Measurements from ENCODE around the gene ACOT7.
"Not testable (repeated sequence)": the region's sequence is repeated elsewhere in the genome, so short reads cannot be mapped to it uniquely, and the experiment has no call there.

ACOT7 gene

GRCh38 chr1:6307682-6308081, 85.9 kb downstream of the ACOT7 start:
- DNase-seq, result not testable (repeated sequence)

GRCh38 chr1:6307099-6307498, 86.5 kb downstream of the ACOT7 start:
- DNase-seq, result no peak

DNA sequence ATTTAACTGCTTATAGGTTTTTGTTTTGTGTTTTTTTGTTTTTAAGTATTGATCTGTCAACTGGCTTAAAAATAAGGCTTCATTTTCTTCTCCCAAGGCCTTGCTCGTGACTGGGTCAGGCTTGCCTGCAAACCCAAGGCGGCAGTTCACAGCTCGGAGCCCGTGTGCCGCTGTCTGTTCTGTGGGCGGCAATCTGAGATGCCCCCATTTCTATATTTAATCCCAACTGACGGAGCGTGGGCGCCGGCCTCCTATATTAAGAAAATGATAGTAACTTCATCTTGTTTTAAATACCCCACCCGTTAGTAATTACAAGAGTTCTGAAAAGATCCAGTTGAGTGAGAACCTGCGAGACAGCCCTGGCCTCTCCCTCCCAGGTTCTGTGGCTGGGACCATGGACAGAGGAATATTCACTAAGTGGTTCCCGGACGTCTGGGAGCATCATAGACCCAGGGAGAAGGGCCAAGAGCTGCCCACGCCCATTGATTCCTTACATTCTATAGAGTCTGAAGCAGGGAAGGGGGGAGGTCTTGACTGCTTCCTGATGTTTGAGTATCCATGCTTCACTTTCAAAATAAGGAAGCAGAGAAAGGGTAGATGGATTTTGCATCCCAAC, 90.1 kb downstream of the ACOT7 start:
- no peak for DNase-seq

- DNase-seq, result no peak
Observed at GRCh38 chr1:6302568-6302967, 91.0 kb downstream of the ACOT7 start.

GRCh38 chr1:6301526-6301925, 92.0 kb downstream of the ACOT7 start:
- no peak for DNase-seq

DNA sequence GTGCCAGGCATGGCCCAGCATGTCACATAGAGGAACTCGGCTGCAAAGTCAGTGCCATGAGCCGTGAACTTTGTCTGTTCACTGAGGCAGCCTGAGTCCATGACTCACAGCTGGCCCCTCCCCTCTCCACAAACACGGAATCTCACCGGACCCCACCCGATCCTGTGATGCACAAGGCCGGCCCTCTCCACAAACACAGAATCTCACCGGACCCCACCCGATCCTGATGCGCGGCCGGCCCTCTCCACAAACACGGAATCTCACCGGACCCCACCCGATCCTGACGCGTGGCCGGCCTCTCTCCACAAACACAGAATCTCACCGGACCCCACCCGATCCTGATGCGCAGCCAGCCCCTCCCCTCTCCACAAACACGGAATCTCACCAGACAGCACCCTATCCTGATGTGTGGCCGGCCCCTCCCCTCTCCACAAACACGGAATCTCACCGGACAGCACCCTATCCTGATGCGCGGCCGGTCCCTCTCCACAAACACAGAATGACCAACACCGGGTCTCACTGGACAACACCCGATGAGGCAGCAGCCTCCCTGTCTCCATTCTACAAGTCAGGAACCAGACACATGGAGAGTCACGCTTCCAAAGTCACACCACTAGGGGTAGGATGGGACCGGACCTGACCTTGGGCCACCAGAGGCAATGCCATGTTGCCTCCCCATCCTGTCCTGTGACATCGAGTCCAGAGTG, 93.1 kb downstream of the ACOT7 start:
- DNase-seq, result no peak

DNA sequence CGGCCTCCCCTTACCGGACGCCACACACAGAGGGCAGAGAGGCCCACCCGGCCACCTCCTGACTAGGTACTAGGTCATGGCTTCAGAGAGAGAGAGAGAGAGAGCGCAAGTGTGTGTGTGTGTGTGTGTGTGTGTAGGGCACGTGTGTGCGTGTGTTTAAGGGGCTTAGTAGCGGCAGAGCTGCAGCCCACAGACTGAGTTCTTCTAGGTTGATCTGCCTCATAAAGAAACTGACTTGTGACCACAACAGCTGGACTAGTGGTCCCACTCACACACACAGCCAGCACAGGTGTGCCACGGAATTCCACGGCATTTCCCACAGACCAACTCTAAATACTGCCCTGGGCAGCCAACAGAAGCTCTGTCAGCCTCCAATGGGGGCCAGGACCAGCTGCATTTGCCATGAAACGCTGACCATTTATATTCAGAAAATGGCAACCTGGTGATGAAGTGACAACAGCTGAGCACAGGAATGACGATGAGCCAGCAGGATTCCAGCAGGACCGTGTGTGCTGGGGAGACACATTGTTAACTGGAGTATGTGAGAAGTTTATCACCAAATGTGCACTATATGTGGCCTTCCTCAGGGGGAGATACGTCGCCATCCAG, 93.9 kb downstream of the ACOT7 start:
- DNase-seq, result no peak

DNA sequence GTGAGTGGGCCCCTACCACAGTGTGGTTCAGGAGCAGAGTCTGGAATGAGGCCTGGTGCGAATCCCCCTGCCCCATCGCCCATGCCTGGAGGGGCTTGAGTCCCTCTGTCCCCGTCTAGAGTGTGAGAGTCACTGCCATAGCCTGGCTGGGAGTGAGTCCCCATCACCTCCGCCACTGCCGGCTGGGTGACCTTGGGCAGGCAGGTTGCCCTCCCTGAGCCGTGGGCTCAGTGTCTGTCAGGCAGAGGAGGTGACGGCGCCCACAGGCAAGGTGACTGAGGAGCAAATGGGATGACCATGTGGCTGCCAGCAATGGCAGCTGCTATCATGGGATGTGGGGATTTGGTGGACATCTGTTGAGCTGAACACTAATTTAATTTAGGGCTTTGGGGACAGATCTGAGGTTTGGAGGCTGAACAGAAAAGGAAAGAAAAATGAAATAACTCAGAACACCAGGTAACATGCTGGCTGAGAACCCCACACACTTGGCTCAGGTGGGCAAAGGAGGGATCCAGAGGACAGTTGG, 94.6 kb downstream of the ACOT7 start:
- no peak for DNase-seq

GRCh38 chr1:6298530-6298929, 95.0 kb downstream of the ACOT7 start:
- no peak for DNase-seq

- DNase-seq, result no peak
Observed at GRCh38 chr1:6295910-6296309, 97.7 kb downstream of the ACOT7 start.

DNA sequence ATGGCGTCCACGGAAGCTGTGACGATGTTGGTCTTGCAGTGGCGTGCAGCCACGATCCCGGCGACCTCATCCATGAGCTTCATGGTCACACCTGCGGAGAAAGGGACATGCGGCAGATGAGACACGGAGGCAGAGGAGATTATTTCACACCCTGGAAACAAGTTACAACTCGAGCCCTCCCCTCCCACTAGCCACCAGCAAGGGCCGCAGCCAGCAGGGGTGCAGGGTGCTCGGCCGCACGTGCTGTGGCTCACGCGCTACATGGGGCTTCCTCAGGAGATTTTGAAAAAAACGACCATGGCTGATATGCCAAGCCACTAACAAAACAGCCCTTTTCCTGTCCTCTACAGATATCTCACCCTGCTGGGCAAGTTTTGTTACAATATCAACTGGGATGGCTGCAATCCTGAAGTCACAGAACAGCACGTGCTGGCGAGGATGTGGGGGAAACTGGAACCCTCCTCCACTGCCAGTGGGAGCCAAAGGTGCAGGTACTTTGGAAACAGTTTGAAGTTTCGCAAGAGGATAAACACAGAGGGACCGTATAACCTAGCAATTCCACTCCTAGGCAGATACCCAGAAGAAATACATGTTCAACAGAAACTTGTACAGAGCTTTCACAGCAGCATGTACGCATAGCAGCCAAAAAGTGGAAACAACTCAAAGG, 98.5 kb downstream of the ACOT7 start:
- no peak for DNase-seq

GRCh38 chr1:6294080-6294889, 99.3 kb downstream of the ACOT7 start:
- no peak for DNase-seq

GRCh38 chr1:6292102-6292501, 101.5 kb downstream of the ACOT7 start:
- DNase-seq, result no peak

DNA sequence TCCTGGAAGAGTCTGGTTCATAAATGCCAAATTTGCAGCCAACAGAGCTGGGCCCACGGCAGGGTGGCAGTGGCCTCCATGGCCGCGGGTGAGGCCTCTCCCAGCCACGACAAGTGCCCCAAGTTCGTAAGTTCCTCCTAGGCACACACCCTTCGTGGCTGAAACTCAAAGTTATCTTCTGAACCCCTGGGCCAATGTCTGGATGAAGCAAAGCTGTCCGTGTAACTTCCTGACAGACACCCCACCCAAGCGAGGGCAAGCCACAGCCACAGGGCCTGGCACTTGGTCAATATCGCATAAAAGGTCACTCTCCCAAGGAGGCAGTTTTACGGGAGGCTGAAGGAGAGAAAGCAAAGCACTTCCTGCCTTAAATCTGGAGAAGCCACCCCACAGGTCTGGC, 104.9 kb downstream of the ACOT7 start:
- no peak for DNase-seq

DNA sequence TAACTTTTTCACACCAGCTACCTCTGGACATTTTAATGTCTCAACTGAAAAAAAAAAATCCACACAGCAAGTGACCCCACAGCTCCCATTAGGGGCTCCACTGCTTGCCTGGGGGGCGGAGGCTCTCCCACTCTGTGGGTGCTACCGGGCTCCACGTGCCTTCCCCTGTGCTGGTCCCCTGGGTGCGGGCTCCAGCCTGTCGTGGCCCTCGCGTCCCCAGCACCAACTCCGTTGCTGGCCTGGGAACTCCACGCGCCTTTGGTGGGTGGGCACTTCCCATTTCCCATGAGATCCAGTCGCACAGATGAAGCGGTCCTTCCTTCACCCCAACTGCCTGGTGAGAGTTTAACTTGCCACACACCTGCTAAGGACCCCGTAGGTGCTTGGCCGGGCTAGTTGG, 105.5 kb downstream of the ACOT7 start:
- DNase-seq, result no peak

DNA sequence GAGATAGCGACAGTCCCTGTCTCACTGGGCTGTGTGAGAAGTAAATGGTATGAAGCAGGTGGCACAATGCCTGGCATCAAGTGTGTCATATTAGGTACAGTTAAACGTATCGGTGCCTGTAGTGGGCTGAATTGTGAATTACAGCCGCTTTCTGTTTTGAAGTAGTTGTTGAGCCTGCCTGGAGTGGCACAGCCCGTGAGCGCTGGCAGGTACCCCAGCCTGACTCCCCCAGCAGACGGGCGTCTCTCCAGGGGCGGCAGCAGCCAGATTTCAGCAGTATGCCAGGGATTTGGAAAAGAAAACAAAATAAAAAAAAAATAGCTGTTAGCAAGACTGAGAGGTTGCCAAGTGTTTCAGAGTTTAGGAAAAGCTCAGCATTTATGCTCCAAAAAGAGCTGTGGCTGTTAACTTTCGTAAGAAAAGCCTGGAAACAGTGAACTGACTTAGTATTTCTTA, 106.1 kb downstream of the ACOT7 start:
- DNase-seq, result no peak

DNA sequence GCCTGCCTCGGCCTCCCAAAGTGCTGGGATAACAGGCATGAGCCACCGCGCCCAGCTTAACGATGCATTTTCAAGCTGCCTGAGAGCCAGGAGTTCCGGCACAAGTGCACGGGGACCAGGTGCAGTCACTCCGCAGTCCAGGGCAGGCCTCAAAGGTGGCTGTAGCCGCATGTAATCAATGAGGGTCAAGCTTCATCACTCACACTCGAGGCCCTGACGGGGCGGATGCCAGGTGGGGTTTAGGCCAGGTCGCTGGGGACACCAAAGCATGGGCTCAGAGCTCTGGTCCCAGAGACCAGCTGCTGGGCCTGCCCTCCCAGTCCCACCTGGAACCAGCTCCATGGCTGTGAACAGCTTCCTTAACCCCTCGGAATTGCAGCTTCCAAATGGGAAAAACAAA, 106.5 kb downstream of the ACOT7 start:
- no peak for DNase-seq

DNA sequence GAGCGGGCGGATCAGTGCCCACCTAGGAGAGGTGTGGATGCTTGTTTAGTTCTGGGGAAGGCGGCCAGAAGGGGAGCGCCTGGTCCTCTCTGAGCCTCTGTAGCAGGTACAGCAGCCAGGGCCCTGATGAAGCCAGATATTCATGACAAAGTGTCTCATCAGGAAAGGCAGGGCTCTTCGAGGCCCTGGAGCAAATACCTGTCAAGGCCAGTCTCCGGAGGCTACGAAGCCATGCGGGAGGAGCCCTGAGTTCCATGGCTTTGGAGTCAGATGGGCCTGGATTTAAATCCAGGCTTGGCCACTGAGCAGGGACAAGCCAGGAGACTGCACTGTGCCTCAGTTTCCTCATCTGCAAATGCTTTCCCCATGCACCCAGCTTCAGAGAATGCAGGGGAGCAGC, 107.3 kb downstream of the ACOT7 start:
- no peak for DNase-seq

- DNase-seq, result no peak
Observed at GRCh38 chr1:6285336-6285735, 108.2 kb downstream of the ACOT7 start.

DNA sequence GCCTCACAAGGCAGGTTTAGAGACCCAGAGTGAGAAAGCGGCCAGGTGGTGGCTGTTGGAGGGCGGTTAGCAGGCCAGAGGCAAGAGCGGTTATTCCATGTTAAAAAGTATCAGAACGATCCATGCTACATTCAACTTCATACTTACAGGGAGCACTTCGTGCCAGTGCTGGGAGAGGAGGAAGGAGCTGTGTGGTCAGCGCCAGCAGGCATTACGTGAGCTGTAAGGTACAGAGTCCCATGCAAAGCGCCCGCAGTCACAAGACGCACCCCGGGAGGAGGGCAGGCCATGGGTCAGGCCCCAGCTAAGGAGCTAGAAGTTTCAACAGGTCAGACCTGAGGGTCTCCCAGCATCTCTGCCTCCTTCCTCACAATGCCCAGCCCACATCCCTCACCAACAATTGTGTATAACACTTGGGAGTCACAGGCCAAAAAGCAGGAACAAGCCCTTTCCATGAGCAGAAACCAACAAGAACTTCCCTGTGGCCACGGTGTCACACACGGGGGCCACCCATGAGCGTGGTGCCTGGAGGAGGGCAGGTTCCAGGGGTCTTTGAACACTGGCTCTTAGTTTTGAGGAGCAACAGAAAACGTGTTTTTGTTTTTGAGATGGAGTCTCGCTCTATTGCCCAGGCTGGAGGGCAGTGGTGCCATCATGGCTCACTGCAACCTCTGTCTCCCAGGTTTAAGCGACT, 110.8 kb downstream of the ACOT7 start:
- DNase-seq, result no peak

DNA sequence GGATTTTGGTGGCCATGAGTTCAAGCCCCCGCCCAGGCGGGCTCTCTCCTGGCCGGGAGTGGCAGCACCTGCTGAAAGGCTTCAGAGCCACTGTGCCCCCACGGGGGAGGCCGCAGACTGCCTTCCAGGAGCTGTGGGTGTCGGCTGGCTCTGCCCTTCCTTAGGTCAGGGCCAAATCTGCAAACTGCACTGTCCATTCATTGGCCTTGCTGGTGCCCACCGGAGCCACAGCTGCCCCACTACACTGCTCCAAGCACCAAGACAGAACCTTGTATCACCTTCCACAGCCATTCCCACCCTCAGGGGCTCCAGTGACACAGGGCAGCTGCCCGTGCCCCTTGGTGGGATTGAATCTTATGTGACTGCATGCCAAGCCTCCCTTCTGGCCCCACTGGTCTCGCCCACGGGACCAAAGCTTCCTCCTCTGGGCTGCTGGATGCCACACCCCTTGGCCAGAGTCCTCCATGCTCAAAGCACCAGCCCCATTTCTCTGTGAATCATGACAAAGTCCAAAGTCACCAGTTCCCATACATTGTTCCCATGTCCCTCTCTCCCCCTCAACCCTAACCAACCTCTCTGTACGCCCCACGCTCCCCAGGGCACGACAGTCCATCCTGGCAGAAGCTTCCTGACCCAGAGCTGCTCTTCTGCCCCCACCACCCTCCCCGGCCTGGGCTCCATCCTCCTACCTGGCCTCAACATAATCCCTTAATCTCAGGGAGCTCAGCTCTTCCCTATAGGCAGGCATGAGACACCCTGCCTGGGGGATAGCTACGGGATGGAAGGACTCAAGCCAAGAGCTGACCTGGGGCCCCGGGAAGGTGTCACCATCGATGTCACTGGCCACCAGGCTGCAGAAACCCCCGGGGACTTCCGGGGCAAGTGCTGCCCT, 111.8 kb downstream of the ACOT7 start:
- no peak for DNase-seq
